SK-N-SH treated with all-trans-retinoic acid at 6 μM for 48 hours (cell line): Measurements from ENCODE around the gene TNS4.

Experiments used
- ESRRG ChIP-seq: fragments of 250-450 bp; sonication (Bioruptor Pico); IDR thresholded peaks from 2 replicates; pipeline ENCODE4 v1.6.1; 2021; ENCODE audit warnings: mild to moderate bottlenecking
- PATZ1 ChIP-seq: fragments of 250-450 bp; sonication (Bioruptor Pico); IDR thresholded peaks from 2 replicates; pipeline ENCODE4 v1.8.0; 2020; ENCODE audit warnings: mild to moderate bottlenecking, moderate library complexity, borderline replicate concordance
- TOX ChIP-seq: fragments of 250-450 bp; sonication (Bioruptor Pico); IDR thresholded peaks from 2 replicates; pipeline ENCODE4 v1.8.0; 2021; ENCODE audit warnings: mild to moderate bottlenecking, moderate library complexity, borderline replicate concordance

GRCh38 chr17:40468560-40468959 is 32.9 kb downstream of the TNS4 start:
- no peak for TF ChIP-seq ESRRG (CRISPR knock-in tag)
- TF ChIP-seq PATZ1 (CRISPR knock-in tag): no peak
- TF ChIP-seq TOX (CRISPR knock-in tag): no peak
